Measurements from ENCODE around the gene RCAN1. TPM values are rescaled to one million over a fixed set of nuclear protein-coding genes. Genes with fewer than 3 reads are reported as not detected.

Gene RCAN1
- total and polyA plus RNA-seq, 9 of the 15 experiments (the other 6 are each of a cell fraction or from before 2014, with no cell fraction given): 4.4 to 16.5 (median 12.3) TPM

- Histone ChIP-seq H3K9ac (ENCODE audit: insufficient read depth in 1 of 2, low read depth in 2 of 2, low read length in 2 of 2) (no peak overlapping the region), H3K4me2 (ENCODE audit: insufficient read depth, low read length) (no peak overlapping the region), H3K79me2 (ENCODE audit: control insufficient read depth, insufficient read depth, low read length) (no peaks in the 10 kb centered on the region), H3K27ac (ENCODE audit: extremely low read depth, low read depth, low read length) (no peak overlapping the region), H3K9me3 (replicated peaks; ENCODE audit: control insufficient read depth, insufficient read depth, low read depth, low read length) (no peaks in the 10 kb centered on the region), H3K9me1 (ENCODE audit: control insufficient read depth, insufficient read depth, low read length) (no peaks in the 10 kb centered on the region), H3K4me1 (replicated peaks in 1 of 2; ENCODE audit: control insufficient read depth in 2 of 2, insufficient read depth in 2 of 2, low read length in 2 of 2) (no peaks in the 10 kb centered on the region), H4K20me1 (replicated peaks; ENCODE audit: control insufficient read depth, insufficient read depth, low read length) (no peaks in the 10 kb centered on the region), H3K4me3 (no peak overlapping the region), H3K27me3 (ENCODE audit: control insufficient read depth in 2 of 2, insufficient read depth in 2 of 2, low read length in 2 of 2) (peaks cover 16 to 31% of the 10 kb centered on the region in 2 experiments), H2AFZ (ENCODE audit: low read depth, low read length) (no peak overlapping the region), H3K36me3 (ENCODE audit: control insufficient read depth, insufficient read depth, low read length) (no peaks in the 10 kb centered on the region)
- FAIRE-seq (peak; percentile 87), ATAC-seq (peak; percentile 88), DNase-seq (ENCODE audit: extremely low read depth in 1 of 4, low spot score in 3 of 4) (peak; percentile 72 to 78 (median 76))
- in situ Hi-C loops (cut with MboI): loop anchor here (10.0 to 25.0 kb wide), 2 partner anchors 243 to 706 kb away; partner anchors contain the start of gene SMIM11
- ChIA-PET POLR2A (interaction anchor here (0.6 to 1.7 kb wide), 3 partner anchors 12 to 716 kb away, joined by 3 to 6 read pairs (median 4); partner anchors contain the start of gene RCAN1), CTCF (ENCODE audit: low intra/inter-chr PET ratio) (interaction anchor here (0.8 to 2.1 kb wide), 6 partner anchors 28 to 707 kb away, joined by 3 to 14 read pairs (median 8); no protein-coding TSS in a partner anchor)
- intact Hi-C loops (cut with micrococcal nuclease): loop anchor here (1.0 to 2.0 kb wide), 2 partner anchors 28 to 268 kb away; no protein-coding TSS in a partner anchor
- WGBS (ENCODE audit: insufficient coverage, low coverage, missing lambda C conversion rate): 0% methylated on average over 6 of the region's 6 CpGs
- BruUV-seq (replicated peaks): no TSS peak
- no peak for TF ChIP-seq HNRNPL (IDR thresholded peaks at IDR 0.05; ENCODE audit: low read depth, low read length)
- no peak for TF ChIP-seq KDM4B (IDR thresholded peaks at IDR 0.05; ENCODE audit: borderline replicate concordance in 2 of 2, low read depth in 1 of 2)
- no peak for TF ChIP-seq ZNF134 (CRISPR knock-in tag; conservative IDR thresholded peaks at IDR 0.05)
- TF ChIP-seq ZEB2 (IDR thresholded peaks at IDR 0.05): no peak
- 0 out of 2 replicates have a peak, but pooled peaks have one; percentile 43 for TF ChIP-seq ARID2 (IDR thresholded peaks at IDR 0.05)
- 0 out of 2 replicates have a peak, but pooled peaks have one; percentile 16 for TF ChIP-seq NFIC (IDR thresholded peaks at IDR 0.05)
- no peak for TF ChIP-seq SLC30A9 (CRISPR knock-in tag; IDR thresholded peaks at IDR 0.05)
- peak; percentile 84 for TF ChIP-seq SMC3 (conservative IDR thresholded peaks at IDR 0.05; ENCODE audit: insufficient read depth, low read depth, low read length)
- no peak for TF ChIP-seq MCM3 (IDR thresholded peaks at IDR 0.05)
- no peak for TF ChIP-seq E4F1 (CRISPR knock-in tag; IDR thresholded peaks at IDR 0.05; ENCODE audit: borderline replicate concordance)
- no peak for TF ChIP-seq POU5F1 (IDR thresholded peaks at IDR 0.05; ENCODE audit: borderline replicate concordance, low read depth, low read length, partially characterized antibody)
- TF ChIP-seq TFAP4 (CRISPR knock-in tag; IDR thresholded peaks at IDR 0.05; ENCODE audit: borderline replicate concordance): no peak
- TF ChIP-seq SPI1 (IDR thresholded peaks at IDR 0.05; ENCODE audit: borderline replicate concordance, low read depth, low read length): no peak
- no peak for TF ChIP-seq CBFA2T3 (IDR thresholded peaks at IDR 0.05)
- TF ChIP-seq HOMEZ (CRISPR knock-in tag; IDR thresholded peaks at IDR 0.05): no peak
- TF ChIP-seq DEAF1 (CRISPR knock-in tag; IDR thresholded peaks at IDR 0.05): peak; percentile 96
- TF ChIP-seq BMI1 (IDR thresholded peaks at IDR 0.05; ENCODE audit: low read length): no peak
Observed at GRCh38 chr21:34630536-34631143, 15.7 kb upstream of the RCAN1 start.
